GM12801 (cell line): ENCODE measurements around the gene ANKEF1.

ENCODE experiments used
- CTCF ChIP-seq: IDR thresholded peaks from one replicate; pipeline ENCODE4 v1.5.1; 2011; ENCODE audit warnings: control low read depth; ENCODE audit not compliant: insufficient read length; ENCODE audit errors: extremely low read depth

ANKEF1 gene

GRCh38 chr20:10034717-10035571, at the start of gene ANKEF1:
TSS of gene ANKEF1 (plus strand) at chr20:10034987. CDS start at chr20:10038302, 3,315 bp downstream.
- TF ChIP-seq CTCF = no peak

- TF ChIP-seq CTCF = no peak
Observed at GRCh38 chr20:9985281-9985680, 49.5 kb upstream of the ANKEF1 start.

GRCh38 chr20:9985773-9986172, 49.0 kb upstream of the ANKEF1 start:
- no peak for TF ChIP-seq CTCF

- TF ChIP-seq CTCF = no peak
Observed at GRCh38 chr20:9989066-9989724, 45.6 kb upstream of the ANKEF1 start.

GRCh38 chr20:9993137-9993536, 41.6 kb upstream of the ANKEF1 start:
- no peak for TF ChIP-seq CTCF

- TF ChIP-seq CTCF = no peak
Observed at GRCh38 chr20:9994676-9995075, 40.1 kb upstream of the ANKEF1 start.

GRCh38 chr20:9995510-9996272, 39.1 kb upstream of the ANKEF1 start:
- no peak for TF ChIP-seq CTCF
